ENCODE measurements around the gene BCAS1.

GRCh38 chr20:53995949-53996348, 74.4 kb downstream of the BCAS1 start:
- TF ChIP-seq TCF4 (CRISPR knock-in tag; IDR thresholded peaks at IDR 0.05; ENCODE audit: borderline replicate concordance) (no peak), CSDC2 (CRISPR knock-in tag; IDR thresholded peaks at IDR 0.05) (no peak), BACH2 (CRISPR knock-in tag; IDR thresholded peaks at IDR 0.05; ENCODE audit: borderline replicate concordance) (no peak), PPARA (CRISPR knock-in tag; IDR thresholded peaks at IDR 0.05; ENCODE audit: borderline replicate concordance) (no peak), ZFP3 (CRISPR knock-in tag; IDR thresholded peaks at IDR 0.05) (no peak), PATZ1 (CRISPR knock-in tag; IDR thresholded peaks at IDR 0.05; ENCODE audit: borderline replicate concordance) (no peak), ZFP30 (CRISPR knock-in tag; IDR thresholded peaks at IDR 0.05) (no peak), RARB (CRISPR knock-in tag; IDR thresholded peaks at IDR 0.05) (no peak), OSR1 (CRISPR knock-in tag; IDR thresholded peaks at IDR 0.05) (no peak), ZNF8 (CRISPR knock-in tag; IDR thresholded peaks at IDR 0.05) (no peak)
